Measurements from ENCODE around the gene PVALEF.

The PVALEF gene

GRCh38 chr17:81165246-81166032 is at the start of gene PVALEF:
Gene PVALEF, plus strand, starts transcription at chr17:81165507. Its CDS starts 15,720 bp downstream, at chr17:81181227.
- H3K27me3 ChIP-seq (ENCODE audit: insufficient read depth, low read depth, severe bottlenecking) = no peaks in the 10 kb centered on the region
- H3K36me3 ChIP-seq = peaks cover 7% of the 10 kb centered on the region
- peak within 1 kb of the TSS; percentile 72 for H3K4me3 ChIP-seq (ENCODE audit: low read depth, low read length)
- no peak for TF ChIP-seq CTCF (IDR thresholded peaks at IDR 0.05; ENCODE audit: low read depth, low read length)
- H3K27ac ChIP-seq = peak within 1 kb of the TSS; percentile 89
- H3K9me3 ChIP-seq (ENCODE audit: severe bottlenecking) = no peaks in the 10 kb centered on the region
- DNase-seq = peak; percentile 64

- H3K36me3 ChIP-seq = peaks cover 58% of the 10 kb centered on the region
- no peak for TF ChIP-seq CTCF (IDR thresholded peaks at IDR 0.05; ENCODE audit: low read depth, low read length)
These were observed 49.4 kb upstream of the PVALEF start for GRCh38 chr17:81115749-81116464.

GRCh38 chr17:81116704-81117103 is 48.6 kb upstream of the PVALEF start:
- DNase-seq = no peak

More at GRCh38 chr17:81115749-81116464, 49.4 kb upstream of the PVALEF start:
- Histone ChIP-seq H3K27me3 (ENCODE audit: insufficient read depth, low read depth, severe bottlenecking) (no peaks in the 10 kb centered on the region), H3K9me3 (ENCODE audit: severe bottlenecking) (no peaks in the 10 kb centered on the region), H3K4me3 (ENCODE audit: low read depth, low read length) (no peak overlapping the region), H3K27ac (peak overlapping the region; percentile 38)
- DNase-seq = no peak

GRCh38 chr17:81117672-81118198 is 47.6 kb upstream of the PVALEF start:
- no peaks in the 10 kb centered on the region for H3K27me3 ChIP-seq (ENCODE audit: insufficient read depth, low read depth, severe bottlenecking)
- no peak overlapping the region for H3K27ac ChIP-seq
- H3K9me3 ChIP-seq (ENCODE audit: severe bottlenecking) = no peaks in the 10 kb centered on the region
- H3K4me3 ChIP-seq (ENCODE audit: low read depth, low read length) = no peak overlapping the region
- peaks cover 52% of the 10 kb centered on the region for H3K36me3 ChIP-seq
- no peak for DNase-seq
- no peak for TF ChIP-seq CTCF (IDR thresholded peaks at IDR 0.05; ENCODE audit: low read depth, low read length)

More at GRCh38 chr17:81116704-81117103, 48.6 kb upstream of the PVALEF start:
- Histone ChIP-seq H3K4me3 (ENCODE audit: low read depth, low read length) (no peak overlapping the region), H3K27ac (no peak overlapping the region; the same call in 1 of the 2 replicates), H3K27me3 (ENCODE audit: insufficient read depth, low read depth, severe bottlenecking) (no peaks in the 10 kb centered on the region), H3K36me3 (peaks cover 55% of the 10 kb centered on the region), H3K9me3 (ENCODE audit: severe bottlenecking) (no peaks in the 10 kb centered on the region)
- TF ChIP-seq CTCF (IDR thresholded peaks at IDR 0.05; ENCODE audit: low read depth, low read length) = no peak

GRCh38 chr17:81118308-81119221 is 46.7 kb upstream of the PVALEF start:
- peak overlapping the region; percentile 27 for H3K27ac ChIP-seq
- H3K36me3 ChIP-seq = peaks cover 54% of the 10 kb centered on the region
- no peak for DNase-seq
- no peaks in the 10 kb centered on the region for H3K9me3 ChIP-seq (ENCODE audit: severe bottlenecking)
- H3K4me3 ChIP-seq (ENCODE audit: low read depth, low read length) = no peak overlapping the region
- no peaks in the 10 kb centered on the region for H3K27me3 ChIP-seq (ENCODE audit: insufficient read depth, low read depth, severe bottlenecking)
- no peak for TF ChIP-seq CTCF (IDR thresholded peaks at IDR 0.05; ENCODE audit: low read depth, low read length)

All from WERI-Rb-1 (cell line).